GM18909 (cell line): ENCODE results near the gene ABHD10.

Source experiments
- ATAC-seq: cut with Tn5 transposase; IDR thresholded peaks from one replicate; pipeline ENCODE4 v1.9.1; 2021; ENCODE audit warnings: mild to moderate bottlenecking; ENCODE audit not compliant: unreplicated experiment, poor library complexity

Gene ABHD10

DNA sequence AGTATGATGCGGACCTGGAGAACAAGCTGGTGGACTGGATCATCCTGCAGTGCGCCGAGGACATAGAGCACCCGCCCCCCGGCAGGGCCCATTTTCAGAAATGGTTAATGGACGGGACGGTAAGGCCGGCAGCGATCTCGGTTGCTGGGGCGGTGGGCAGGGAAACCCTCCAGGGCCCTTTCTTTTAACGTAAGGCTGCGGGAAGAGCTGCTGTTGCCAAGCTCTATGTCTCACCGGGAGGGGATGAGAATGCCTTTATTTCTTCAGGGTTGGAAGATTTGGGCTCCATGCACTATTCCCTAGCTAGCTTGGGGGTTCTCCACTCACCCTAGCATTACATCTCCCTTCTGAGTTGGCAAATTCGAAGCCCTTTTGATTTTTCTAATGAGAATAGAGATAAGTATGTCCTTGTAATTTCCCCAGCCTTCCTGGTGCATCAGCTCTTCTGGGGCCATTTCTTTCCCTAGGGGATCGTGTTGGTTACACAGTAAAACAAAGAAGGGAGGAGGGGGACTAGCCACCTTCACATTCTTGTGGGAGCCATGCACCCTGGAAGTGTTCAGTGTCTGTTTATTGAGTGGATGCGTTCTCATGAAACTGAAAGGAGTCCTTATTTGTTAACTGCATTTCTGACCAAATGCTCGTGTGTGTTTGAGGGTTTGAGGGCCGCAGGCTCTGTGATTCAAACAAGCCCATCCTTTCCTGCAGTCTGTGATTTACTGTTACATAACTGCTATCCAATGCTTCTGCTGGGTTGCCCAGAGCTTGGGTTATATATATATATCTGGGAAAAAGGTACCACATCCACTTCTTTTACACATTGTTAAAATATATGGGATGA, 20.9 kb downstream of the ABHD10 start:
- no peak for ATAC-seq

DNA sequence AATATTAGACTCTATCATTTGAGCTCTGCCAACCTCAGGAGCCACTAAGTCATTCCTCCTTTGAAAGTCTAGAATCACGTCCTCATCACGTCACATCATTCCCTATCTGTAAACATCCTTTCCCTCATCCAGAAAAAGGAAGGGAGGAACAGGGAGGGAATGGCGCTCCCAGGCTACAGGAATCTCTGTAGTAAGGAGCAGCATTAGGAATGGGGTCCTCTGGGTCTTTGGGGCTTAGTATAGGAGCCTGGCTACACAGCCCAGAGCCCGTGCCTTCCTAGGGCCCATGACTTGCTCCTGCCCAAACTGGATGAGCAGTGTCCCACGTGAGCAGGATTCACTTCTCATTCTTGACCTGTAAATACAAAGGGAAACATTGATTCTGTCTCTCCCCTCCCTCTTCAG, 21.5 kb downstream of the ABHD10 start:
- no peak for ATAC-seq

DNA sequence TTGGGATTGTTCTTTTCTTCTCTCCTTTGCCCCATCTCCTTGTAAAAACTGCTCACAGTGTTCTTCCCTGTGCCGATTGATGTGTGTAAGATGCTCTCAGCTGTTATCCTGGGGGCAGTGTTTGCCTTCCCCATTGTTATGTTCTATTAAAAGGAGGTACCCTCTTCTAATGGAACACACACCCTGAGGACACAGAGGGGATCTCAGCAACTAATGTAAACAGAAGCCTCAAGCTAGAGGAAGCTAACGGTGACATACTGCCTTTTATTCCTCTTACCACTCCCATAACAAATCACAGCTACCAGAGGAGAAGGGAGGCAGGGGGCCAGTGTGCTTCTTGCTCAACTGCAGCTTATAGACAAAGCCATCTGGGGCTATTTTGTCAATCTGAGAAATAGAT, 22.1 kb downstream of the ABHD10 start:
- no peak for ATAC-seq

DNA sequence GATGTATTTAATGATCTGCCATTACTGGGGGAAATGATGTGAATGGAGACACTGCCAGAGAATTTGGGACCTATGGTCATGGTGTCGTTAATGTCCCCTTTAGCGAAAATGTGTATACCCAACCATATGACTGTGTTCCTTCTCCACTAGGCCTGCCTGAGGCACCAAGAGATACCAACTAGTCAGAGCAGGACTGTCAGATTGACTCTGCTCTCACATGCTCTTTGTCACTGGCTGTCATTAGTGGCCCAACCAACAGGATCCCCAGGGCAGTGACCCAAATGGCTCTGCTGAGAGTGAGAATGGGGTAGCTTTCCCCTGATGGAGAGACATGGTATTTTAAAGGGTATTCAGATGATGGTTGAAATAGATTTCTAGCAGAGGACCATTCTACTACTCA, 22.7 kb downstream of the ABHD10 start:
- no peak for ATAC-seq

DNA sequence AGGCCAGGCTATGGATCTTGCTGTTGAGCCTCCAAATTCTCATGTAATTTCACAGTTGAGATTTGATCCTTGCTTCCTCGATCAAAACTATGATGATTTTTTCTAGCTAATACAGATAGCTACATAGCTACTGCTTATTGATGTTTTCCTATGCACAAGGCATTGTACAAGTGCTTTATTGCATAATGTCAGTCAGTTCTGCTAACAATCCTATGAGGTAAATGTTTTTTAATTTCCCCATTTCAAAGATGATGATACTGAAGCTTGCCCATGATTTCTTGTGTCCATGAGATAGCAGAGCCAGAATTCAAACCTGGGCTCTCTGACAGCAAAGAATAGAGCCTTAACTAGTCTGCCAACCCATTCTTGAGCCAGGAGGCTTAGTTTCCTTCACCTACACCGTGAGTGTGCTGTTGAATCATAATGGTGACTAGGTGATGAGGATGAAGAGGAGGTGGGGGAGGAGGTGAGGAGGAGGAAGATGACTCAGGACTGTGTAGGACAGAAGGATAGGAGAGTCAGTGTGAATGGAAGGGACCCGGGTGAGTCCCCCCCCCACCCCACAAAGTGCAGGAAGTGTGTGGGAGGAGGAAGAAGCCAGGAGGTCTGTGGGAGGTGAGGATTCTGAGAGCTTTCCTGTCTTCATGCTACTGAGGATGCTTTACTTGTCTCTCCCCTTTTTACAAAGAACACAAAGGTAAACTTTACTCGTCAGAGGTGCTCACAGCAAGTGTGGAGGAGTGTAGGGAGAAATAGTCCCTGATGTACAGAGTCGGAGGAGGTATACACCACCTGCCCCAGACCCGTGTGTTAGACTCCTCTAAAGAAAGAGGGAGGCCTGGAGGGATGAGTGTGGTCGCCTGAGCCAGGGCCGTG, 23.5 kb downstream of the ABHD10 start:
- ATAC-seq = no peak

DNA sequence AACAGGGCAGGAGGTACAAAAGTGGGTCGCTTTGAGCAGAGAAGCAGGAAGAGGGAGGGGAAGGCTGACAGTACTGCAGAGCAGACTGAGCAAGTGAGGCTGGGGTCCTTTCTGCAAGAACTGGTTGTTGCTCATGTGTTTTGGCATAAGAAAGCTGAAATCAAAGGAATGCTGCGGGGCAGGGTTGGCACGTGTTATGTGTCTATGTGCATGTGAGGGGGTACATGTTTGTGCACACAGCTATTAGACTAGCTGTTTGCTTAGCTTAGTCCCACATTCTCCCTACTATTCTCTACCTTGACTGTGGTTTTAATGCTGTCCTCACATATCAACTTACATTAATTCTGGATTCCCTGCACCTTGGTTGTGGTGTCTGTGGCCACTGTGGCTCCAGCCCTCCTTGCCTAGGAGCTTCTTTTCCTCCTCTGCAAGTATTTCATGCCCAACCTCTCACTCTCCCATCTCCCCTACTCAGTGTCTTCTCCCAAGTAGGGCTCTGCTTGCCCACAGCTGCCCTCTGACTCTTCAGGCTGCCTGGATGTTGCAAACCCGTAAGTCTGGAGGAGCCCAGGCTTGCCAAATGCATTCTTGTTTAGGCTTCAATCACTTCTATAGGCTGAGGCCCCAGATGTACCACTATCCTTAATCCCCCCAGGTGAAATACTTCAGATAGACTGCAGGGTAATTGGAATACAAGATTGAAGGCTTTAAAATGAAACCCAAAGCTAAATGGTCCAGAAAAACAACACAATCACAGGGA, 24.7 kb downstream of the ABHD10 start:
- ATAC-seq = no peak

DNA sequence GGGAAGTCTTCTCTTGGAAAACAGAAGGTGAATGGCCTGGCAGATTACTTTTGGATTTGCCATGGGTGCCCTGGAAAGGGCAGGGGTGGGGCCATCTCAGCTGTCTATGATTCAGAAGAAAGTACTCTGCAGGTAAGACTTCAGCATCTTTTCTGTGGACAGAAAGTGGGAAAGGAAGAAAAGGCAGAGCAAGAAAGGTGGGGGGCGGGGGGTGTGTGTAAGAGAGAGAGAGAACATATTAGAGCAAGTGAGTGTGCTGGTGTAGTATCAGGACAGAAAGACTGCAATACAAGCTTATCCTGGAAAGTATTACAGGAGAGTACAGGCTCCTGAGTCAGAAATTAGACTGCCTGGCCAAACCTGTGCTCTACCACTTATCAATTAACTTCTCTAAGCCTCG, 25.4 kb downstream of the ABHD10 start:
- no peak for ATAC-seq

DNA sequence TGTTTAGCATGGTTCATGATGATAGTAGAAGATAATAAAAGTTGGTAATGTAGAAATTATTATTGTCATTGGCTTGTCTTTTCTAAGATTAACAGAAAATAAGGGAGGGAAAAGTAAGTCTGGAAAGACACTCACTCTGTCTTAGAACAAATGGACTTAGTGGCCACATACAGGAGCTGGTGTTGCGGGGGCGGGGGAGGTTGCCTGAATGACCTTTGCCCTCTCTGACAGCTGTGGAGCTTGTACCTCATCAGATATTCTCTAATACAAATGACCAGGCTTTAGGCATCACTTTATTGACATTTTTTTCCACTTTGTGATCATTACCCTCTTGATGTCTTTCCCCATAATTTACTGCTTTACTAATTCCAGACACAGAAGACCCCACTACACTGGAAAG, 25.8 kb downstream of the ABHD10 start:
- ATAC-seq = no peak

DNA sequence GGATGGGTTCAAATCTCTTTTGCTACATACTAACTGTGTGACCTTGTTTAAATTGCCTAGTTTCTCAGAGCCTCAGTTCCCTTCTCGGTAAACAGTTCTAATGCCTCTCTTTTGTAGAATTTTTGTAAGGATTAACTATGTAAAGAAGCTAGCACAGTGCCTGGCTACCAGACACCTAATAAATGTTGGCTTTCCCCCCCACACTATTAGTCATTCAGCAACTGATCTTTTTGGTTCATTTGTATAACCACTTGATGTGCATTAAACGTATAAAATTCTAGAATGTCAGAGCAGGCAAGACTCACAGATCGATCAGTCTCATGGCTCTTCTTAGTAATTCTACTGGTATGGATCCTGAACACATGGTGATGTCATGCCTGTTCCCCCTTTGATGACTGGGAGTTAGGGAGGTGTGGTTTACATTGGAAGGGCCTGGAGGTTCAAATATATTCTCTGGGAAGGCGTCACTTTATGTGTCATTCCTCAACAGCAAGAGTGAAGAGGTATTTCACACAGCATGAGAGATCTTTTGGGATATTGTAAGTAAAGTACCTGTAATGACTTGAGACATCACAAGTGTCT, 26.4 kb downstream of the ABHD10 start:
- ATAC-seq = no peak

DNA sequence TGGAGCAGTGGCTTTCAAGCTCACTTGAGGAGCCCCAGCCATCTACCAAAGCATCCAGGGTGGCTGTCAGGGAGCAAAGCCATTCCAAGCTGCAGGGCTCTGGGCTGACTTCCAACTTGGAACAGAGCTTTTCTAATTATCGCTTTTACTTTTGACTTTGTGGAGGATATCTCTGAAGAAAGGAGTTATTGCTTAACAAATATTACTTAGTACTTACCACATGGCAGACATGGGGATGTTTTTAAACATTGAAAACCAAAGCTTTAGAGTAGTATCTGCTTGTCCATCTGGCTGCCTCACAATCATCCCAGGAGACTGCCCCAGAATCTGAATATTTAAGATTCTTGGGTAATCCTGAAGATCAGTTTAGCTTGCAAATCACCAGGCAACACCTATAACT, 28.8 kb downstream of the ABHD10 start:
- no peak for ATAC-seq

DNA sequence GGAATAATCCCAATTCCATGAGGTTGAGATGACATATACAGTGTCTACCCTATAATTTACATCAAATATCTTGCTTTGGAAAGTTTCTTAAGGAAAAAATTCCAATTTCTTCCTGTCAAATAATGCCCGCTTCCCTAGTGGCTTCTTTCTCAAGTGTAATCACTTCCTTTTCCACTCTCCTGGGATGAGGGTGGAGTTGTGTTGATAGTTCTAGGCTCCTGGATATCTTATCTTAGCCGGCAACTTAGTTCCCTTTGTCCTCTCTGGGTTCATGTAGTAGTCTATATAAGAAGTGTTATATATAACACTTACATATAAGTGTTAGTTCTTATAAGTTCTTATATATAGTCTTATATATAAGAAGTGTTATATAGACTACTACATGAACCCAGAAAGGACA, 30.8 kb downstream of the ABHD10 start:
- ATAC-seq = no peak

DNA sequence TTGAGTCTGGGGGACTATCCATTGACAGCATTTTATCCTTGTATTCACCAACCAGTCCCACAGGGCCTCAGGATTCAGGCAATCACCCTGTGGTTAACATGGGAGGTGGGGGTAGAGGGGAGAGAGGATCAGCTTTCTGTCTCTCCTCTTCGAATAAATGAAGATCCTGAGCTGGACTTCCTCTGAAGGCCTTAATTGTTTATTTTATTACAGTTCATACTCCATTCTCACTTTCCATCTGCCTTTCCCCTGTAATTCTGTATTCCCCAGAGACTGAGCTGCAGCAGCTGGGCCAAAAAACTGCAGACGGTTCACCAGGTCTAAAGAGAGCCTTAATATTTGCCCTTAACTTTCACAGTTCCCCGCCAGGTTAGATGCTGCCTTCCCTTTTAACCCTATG, 31.8 kb downstream of the ABHD10 start:
- ATAC-seq = no peak

DNA sequence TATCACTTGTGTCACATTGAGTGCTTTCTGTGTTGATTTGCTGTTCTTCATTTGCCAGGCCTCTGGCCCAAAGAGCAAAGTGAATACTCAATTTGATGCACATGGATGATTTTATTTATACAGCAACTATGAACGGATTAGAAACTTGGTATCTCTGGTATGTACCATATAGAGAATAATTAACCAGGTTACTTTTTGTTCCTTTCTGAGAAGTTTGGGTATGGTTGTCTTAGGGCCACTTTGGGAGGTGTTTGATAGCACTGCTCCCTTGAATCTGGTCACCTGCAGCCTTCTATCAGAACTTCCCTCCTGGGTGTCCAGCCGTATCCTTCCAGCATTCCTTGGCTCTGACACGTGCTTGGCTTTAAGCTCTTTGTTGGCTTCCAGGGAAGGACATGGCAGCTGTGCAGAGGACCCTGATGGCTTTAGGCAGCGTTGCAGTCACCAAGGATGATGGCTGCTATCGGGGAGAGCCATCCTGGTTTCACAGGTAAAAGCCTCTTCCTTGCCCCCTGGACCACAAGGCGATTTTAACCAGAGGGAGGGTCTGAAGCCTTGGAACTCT, 32.6 kb downstream of the ABHD10 start:
- no peak for ATAC-seq

DNA sequence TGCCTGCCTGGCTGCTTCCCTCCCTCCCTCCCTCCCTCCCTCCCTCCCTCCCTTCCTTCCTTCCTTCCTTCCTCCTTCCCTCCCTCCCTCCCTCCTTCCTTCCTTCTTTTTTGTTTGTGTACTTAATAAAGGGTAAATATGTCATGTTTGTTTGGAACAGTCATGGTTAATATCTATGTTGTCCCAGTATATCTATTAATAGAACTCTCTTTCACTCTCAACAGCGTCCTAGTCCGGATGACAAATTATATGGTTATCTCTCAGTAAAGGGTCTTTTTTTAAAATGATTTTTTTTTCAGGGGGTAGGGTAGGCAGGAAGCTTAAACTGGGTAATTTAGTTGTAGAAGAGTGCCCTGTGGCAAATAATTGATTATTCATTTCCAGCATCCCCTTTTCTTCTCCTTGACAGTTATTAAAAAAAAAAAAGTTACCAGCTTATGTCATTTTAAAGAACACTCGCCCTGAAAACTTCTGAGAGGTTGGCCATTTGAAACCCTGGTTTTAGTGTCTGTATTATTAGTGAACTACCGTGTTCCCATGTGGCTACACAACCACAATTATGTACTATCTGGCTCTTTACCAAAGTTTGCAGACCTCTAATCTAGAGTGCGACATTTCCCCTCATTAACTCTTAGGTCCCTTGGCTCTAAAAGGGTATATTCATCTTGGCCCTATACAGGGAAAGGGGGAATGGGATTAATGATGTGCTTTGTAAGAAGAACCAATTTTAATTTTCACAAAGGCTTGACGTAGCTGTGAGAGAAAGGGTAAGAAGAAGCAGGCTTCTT, 33.6 kb downstream of the ABHD10 start:
- no peak for ATAC-seq

DNA sequence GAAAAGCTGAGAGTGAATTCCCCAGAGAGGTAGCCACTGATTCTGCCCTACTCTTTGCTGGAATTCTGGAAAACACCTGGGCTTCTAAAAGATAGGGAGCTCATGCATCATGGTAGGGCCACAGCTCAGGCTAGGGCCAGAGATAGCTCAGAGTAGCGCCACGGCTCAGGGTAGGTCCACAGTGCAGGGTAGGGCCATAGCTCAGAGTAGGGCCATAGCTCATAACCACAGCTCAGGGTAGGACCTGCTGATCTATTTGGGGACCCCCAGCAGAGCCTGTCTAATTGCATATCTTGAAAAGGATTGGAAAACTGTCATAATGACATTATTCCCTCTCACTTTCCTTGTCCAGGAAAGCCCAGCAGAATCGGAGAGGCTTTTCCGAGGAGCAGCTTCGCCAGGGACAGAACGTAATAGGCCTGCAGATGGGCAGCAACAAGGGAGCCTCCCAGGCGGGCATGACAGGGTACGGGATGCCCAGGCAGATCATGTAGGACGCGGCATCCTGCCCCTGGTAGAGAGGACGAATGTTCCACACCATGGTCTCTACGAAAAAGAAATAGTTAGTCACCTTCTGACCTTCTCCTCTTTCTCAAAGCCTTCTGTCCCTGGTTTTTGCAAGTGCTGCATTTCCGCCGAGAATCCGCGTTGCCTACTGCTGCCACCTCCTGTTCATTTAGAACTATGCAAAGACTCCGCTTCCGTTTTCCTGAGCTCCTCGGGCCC, 34.4 kb downstream of the ABHD10 start:
- peak; percentile 93 for ATAC-seq

DNA sequence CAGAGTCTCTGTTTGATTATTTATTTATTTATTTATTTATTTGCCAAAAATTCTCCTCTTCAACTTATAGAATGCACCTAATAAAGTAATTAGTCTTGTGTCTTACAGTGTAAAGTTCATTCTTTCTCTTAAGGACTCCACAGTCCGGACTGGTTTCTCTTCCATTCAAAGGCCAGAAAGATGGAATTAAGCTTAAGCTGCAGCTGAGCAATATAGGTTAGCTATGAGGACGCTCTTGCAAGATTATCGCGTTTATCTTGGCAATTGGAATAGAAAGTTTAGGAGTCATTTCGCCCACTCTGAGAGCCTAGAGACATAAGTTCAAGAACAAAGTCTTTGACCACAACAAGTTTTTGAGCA, 34.9 kb downstream of the ABHD10 start:
- ATAC-seq = peak; percentile 29

DNA sequence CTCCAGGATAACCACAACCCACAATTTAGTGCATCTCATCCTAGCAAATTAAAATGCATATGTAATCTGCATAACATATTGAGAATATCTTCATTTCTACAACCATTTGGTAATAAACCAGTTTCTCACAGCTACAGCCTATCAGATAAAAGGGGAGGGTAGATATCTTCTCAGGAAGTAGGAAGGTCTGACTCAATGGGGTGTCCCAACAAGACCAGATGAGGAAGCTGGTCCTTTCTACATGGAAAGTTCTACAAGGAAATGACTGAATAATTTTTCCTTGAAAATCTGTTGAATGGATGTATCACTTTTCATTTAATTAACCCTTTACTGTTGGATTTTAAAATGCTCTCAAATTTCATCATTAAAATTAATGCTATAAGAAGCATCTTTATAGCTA, 38.3 kb downstream of the ABHD10 start:
- no peak for ATAC-seq

DNA sequence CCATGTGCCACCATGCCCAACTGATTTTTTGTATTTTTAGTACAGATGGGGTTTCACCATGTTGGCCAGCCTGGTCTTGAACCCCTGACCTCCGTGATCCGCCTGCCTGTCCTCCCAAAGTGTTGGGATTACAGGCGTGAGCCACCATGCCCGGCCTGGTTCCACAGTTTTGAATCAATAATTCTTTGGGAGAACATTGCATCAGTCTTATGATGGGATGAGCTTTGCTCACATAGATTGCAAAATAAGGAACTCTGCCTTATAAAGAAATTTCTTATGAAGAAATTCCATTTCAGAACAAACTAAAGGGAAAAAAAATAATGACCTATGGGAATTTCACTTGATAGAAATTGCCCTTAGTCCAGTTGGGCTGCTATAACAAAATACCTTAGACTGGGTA, 39.9 kb downstream of the ABHD10 start:
- ATAC-seq = no peak

DNA sequence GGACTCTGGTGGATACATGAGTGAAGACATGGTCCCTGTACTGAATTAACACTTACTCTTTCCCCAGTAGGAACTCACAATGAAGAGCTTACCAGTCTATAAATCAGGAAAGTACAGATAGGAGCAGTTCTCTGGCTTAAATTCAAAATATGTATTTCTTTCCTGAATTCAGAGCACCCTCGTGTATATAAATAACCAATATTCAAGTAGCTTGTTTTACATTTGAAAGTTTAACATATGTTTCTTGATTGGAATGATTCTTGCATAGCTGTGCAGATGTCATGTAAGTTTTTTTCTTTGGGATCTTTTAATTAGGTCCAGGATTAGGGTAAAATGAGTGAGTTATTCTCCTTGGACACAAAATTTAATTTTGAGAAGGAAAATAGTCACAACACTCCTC, 40.9 kb downstream of the ABHD10 start:
- no peak for ATAC-seq
